ENCODE data around the gene NFATC2IP. TPM values are rescaled to one million over a fixed set of nuclear protein-coding genes. Genes with fewer than 3 reads are reported as not detected.
A peak's percentile ranks its signal among the peaks of the same experiment; 100 is the strongest.

NFATC2IP gene
- total and polyA plus RNA-seq, 2 of the 13 experiments (the other 11 are each of a cell fraction or from before 2014, with no cell fraction given): 32.1 to 48.5 TPM

DNA sequence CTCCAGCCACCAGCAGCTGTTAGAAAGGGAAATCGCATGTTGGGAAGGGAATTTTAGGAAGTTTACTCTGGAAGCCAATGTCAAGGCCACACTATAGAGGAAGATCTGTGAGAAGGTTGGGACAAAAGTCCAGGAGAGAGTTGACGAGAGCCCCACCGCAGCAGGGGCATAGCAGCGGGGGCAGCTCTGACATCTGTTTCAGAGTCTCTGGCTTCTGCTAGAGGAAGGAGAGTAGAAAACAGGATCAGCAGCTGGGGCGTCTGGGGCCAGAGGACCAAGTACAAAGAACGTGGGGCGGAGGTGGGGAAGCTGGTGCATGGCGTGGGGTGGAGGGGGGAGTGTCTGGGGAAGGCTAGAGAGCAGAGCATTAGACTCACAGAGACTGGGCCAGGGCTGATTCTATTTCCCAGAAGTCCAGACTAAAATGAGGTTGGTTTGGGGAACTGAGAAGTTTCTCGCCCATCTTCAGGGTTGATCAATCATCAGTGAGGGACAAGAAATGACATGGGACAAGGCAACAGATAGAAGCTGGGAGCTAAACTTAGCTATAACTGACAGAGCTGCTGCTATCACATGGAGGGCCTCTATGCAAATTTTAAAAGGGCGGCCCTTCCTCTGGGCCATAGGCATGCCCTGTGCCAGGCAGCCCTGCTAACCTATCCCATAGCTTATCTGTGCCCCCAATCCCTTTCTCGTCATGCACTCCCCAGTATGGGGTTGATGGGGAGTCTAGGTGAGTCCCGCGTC, 26.9 kb upstream of the NFATC2IP start (continued):
- TF ChIP-seq, protein P1, sequence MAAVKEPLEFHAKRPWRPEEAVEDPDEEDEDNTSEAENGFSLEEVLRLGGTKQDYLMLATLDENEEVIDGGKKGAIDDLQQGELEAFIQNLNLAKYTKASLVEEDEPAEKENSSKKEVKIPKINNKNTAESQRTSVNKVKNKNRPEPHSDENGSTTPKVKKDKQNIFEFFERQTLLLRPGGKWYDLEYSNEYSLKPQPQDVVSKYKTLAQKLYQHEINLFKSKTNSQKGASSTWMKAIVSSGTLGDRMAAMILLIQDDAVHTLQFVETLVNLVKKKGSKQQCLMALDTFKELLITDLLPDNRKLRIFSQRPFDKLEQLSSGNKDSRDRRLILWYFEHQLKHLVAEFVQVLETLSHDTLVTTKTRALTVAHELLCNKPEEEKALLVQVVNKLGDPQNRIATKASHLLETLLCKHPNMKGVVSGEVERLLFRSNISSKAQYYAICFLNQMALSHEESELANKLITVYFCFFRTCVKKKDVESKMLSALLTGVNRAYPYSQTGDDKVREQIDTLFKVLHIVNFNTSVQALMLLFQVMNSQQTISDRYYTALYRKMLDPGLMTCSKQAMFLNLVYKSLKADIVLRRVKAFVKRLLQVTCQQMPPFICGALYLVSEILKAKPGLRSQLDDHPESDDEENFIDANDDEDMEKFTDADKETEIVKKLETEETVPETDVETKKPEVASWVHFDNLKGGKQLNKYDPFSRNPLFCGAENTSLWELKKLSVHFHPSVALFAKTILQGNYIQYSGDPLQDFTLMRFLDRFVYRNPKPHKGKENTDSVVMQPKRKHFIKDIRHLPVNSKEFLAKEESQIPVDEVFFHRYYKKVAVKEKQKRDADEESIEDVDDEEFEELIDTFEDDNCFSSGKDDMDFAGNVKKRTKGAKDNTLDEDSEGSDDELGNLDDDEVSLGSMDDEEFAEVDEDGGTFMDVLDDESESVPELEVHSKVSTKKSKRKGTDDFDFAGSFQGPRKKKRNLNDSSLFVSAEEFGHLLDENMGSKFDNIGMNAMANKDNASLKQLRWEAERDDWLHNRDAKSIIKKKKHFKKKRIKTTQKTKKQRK (IDR thresholded peaks at IDR 0.05; ENCODE audit: low read length): no peak
- TF ChIP-seq ZNF563 (CRISPR knock-in tag; IDR thresholded peaks at IDR 0.05) (no peak), ZKSCAN1 (IDR thresholded peaks at IDR 0.05; ENCODE audit: low read length) (no peak), MATR3 (CRISPR knock-in tag; IDR thresholded peaks at IDR 0.05) (no peak), SALL1 (CRISPR knock-in tag; IDR thresholded peaks at IDR 0.05) (peak; percentile 63; the same call in 1 of the 2 replicates), AKAP8 (CRISPR knock-in tag; IDR thresholded peaks at IDR 0.05) (no peak), ZNF337 (CRISPR knock-in tag; IDR thresholded peaks at IDR 0.05; ENCODE audit: borderline replicate concordance, low read depth) (0 out of 2 replicates have a peak, but pooled peaks have one; percentile 54), FOXA1 (IDR thresholded peaks at IDR 0.05) (no peak), FOXA1 (CRISPR knock-in tag; IDR thresholded peaks at IDR 0.05) (0 out of 2 replicates have a peak, but pooled peaks have one; percentile 68), FOXJ3 (CRISPR knock-in tag; IDR thresholded peaks at IDR 0.05; ENCODE audit: borderline replicate concordance) (no peak), ZNF564 (CRISPR knock-in tag; IDR thresholded peaks at IDR 0.05) (no peak), RFX5 (IDR thresholded peaks at IDR 0.05; ENCODE audit: low read depth, low read length) (no peak), BCL3 (CRISPR knock-in tag; IDR thresholded peaks at IDR 0.05) (no peak), RFXAP (CRISPR knock-in tag; IDR thresholded peaks at IDR 0.05; ENCODE audit: borderline replicate concordance) (0 out of 2 replicates have a peak, but pooled peaks have one; percentile 50)
- TF ChIP-seq, protein P2, sequence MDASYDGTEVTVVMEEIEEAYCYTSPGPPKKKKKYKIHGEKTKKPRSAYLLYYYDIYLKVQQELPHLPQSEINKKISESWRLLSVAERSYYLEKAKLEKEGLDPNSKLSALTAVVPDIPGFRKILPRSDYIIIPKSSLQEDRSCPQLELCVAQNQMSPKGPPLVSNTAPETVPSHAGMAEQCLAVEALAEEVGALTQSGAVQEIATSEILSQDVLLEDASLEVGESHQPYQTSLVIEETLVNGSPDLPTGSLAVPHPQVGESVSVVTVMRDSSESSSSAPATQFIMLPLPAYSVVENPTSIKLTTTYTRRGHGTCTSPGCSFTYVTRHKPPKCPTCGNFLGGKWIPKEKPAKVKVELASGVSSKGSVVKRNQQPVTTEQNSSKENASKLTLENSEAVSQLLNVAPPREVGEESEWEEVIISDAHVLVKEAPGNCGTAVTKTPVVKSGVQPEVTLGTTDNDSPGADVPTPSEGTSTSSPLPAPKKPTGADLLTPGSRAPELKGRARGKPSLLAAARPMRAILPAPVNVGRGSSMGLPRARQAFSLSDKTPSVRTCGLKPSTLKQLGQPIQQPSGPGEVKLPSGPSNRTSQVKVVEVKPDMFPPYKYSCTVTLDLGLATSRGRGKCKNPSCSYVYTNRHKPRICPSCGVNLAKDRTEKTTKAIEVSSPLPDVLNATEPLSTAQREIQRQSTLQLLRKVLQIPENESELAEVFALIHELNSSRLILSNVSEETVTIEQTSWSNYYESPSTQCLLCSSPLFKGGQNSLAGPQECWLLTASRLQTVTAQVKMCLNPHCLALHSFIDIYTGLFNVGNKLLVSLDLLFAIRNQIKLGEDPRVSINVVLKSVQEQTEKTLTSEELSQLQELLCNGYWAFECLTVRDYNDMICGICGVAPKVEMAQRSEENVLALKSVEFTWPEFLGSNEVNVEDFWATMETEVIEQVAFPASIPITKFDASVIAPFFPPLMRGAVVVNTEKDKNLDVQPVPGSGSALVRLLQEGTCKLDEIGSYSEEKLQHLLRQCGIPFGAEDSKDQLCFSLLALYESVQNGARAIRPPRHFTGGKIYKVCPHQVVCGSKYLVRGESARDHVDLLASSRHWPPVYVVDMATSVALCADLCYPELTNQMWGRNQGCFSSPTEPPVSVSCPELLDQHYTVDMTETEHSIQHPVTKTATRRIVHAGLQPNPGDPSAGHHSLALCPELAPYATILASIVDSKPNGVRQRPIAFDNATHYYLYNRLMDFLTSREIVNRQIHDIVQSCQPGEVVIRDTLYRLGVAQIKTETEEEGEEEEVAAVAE (CRISPR knock-in tag; IDR thresholded peaks at IDR 0.05; ENCODE audit: borderline replicate concordance): no peak
- TF ChIP-seq, protein P3, sequence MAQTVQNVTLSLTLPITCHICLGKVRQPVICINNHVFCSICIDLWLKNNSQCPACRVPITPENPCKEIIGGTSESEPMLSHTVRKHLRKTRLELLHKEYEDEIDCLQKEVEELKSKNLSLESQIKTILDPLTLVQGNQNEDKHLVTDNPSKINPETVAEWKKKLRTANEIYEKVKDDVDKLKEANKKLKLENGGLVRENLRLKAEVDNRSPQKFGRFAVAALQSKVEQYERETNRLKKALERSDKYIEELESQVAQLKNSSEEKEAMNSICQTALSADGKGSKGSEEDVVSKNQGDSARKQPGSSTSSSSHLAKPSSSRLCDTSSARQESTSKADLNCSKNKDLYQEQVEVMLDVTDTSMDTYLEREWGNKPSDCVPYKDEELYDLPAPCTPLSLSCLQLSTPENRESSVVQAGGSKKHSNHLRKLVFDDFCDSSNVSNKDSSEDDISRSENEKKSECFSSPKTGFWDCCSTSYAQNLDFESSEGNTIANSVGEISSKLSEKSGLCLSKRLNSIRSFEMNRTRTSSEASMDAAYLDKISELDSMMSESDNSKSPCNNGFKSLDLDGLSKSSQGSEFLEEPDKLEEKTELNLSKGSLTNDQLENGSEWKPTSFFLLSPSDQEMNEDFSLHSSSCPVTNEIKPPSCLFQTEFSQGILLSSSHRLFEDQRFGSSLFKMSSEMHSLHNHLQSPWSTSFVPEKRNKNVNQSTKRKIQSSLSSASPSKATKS (CRISPR knock-in tag; IDR thresholded peaks at IDR 0.05): no peak

Data from HepG2 (cell line).